WTC11 (cell line): ENCODE data around the gene TRIM5. TPM values are rescaled to one million over a fixed set of nuclear protein-coding genes. Genes with fewer than 3 reads are reported as not detected.

Source experiments
- ATAC-seq: fragments of 200-7000 bp; cut with Tn5 transposase; 2 replicates; pipeline ENCODE4 v1.10.0; 2021; ENCODE audit warnings: mild to moderate bottlenecking, moderate library complexity
- CTCF ChIA-PET: fragments of 300-600 bp; sonication (Branson Sonifier 250); formaldehyde crosslinking; loops from one replicate; lab custom pipeline; 2021; ENCODE audit warnings: antibody characterized with exemption; lab: Charles Lee
- POLR2A ChIA-PET: fragments of 350-600 bp; sonication (Branson Sonifier 250); formaldehyde crosslinking; loops from one replicate; lab custom pipeline; 2021; ENCODE audit warnings: antibody characterized with exemption; lab: Charles Lee
- DNase-seq: peaks from one replicate; pipeline ENCODE4 v3.0.0; 2021; ENCODE audit warnings: low spot score
- H3K27ac Mint-ChIP-seq: 2 replicates; pipeline ENCODE4 v1.8.0; 2021; ENCODE audit warnings: mixed read lengths
- H3K27me3 Mint-ChIP-seq: 2 replicates; pipeline ENCODE4 v1.8.0; 2021; ENCODE audit warnings: low read depth, mild to moderate bottlenecking, moderate library complexity, mixed read lengths
- H3K36me3 Mint-ChIP-seq: 2 replicates; pipeline ENCODE4 v1.8.0; 2021; ENCODE audit warnings: mixed read lengths
- H3K4me1 Mint-ChIP-seq: 2 replicates; pipeline ENCODE4 v1.8.0; 2022; ENCODE audit warnings: mixed read lengths
- H3K4me3 Mint-ChIP-seq: 2 replicates; pipeline ENCODE4 v1.8.0; 2021; ENCODE audit warnings: mild to moderate bottlenecking, moderate library complexity, mixed read lengths
- H3K9me3 Mint-ChIP-seq: 2 replicates; pipeline ENCODE4 v1.8.0; 2021; ENCODE audit warnings: mixed read lengths
- ATF1 ChIP-seq: sonication (generic); formaldehyde crosslinking; IDR thresholded peaks from 2 replicates; pipeline ENCODE4 v1.8.1; 2023; ENCODE audit warnings: mild to moderate bottlenecking, moderate library complexity, missing genetic modification reagents
- ATF6 ChIP-seq: sonication (generic); formaldehyde crosslinking; IDR thresholded peaks from 2 replicates; pipeline ENCODE4 v1.8.1; 2023; ENCODE audit warnings: mild to moderate bottlenecking, missing genetic modification reagents
- CBFB ChIP-seq: sonication (generic); formaldehyde crosslinking; IDR thresholded peaks from 2 replicates; pipeline ENCODE4 v1.8.1; 2022; ENCODE audit warnings: mild to moderate bottlenecking, low read depth, missing genetic modification reagents
- FOXP4 ChIP-seq: sonication (generic); formaldehyde crosslinking; IDR thresholded peaks from 2 replicates; pipeline ENCODE4 v1.8.0; 2022; ENCODE audit warnings: mild to moderate bottlenecking, missing genetic modification reagents
- GRHL2 ChIP-seq: fragments of 250-450 bp; sonication (Bioruptor Pico); IDR thresholded peaks from 2 replicates; pipeline ENCODE4 v1.8.0; 2022; ENCODE audit warnings: mild to moderate bottlenecking, moderate library complexity; ENCODE audit not compliant: insufficient replicate concordance, severe bottlenecking
- HMGXB4 ChIP-seq: sonication (generic); formaldehyde crosslinking; IDR thresholded peaks from 2 replicates; pipeline ENCODE4 v1.8.1; 2023; ENCODE audit warnings: mild to moderate bottlenecking, moderate library complexity, missing genetic modification reagents
- JUN ChIP-seq: sonication (generic); formaldehyde crosslinking; IDR thresholded peaks from 2 replicates; pipeline ENCODE4 v1.8.0; 2023; ENCODE audit warnings: mild to moderate bottlenecking, missing genetic modification reagents
- NFYB ChIP-seq: sonication (generic); formaldehyde crosslinking; conservative IDR thresholded peaks from 2 replicates; pipeline ENCODE4 v1.8.0; 2022; ENCODE audit warnings: low read depth, missing genetic modification reagents
- PRRX2 ChIP-seq: fragments of 250-450 bp; sonication (Bioruptor Pico); IDR thresholded peaks from 2 replicates; pipeline ENCODE4 v1.8.0; 2021; ENCODE audit warnings: mild to moderate bottlenecking
- RELA ChIP-seq: sonication (generic); formaldehyde crosslinking; IDR thresholded peaks from 2 replicates; pipeline ENCODE4 v1.8.1; 2022; ENCODE audit warnings: missing genetic modification reagents, mild to moderate bottlenecking, borderline replicate concordance
- SMAD3 ChIP-seq: sonication (generic); formaldehyde crosslinking; IDR thresholded peaks from 2 replicates; pipeline ENCODE4 v1.8.0; 2022; ENCODE audit warnings: missing genetic modification reagents, mild to moderate bottlenecking, borderline replicate concordance
- SP1 ChIP-seq: sonication (generic); formaldehyde crosslinking; conservative IDR thresholded peaks from 2 replicates; pipeline ENCODE4 v1.8.1; 2022; ENCODE audit warnings: missing genetic modification reagents
- TP53 ChIP-seq: sonication (generic); formaldehyde crosslinking; IDR thresholded peaks from 2 replicates; pipeline ENCODE4 v1.8.1; 2023; ENCODE audit warnings: mild to moderate bottlenecking, missing genetic modification reagents
- ZNF263 ChIP-seq: sonication (generic); formaldehyde crosslinking; IDR thresholded peaks from 2 replicates; pipeline ENCODE4 v1.8.1; 2022; ENCODE audit warnings: low read depth, mild to moderate bottlenecking, moderate library complexity, missing genetic modification reagents
- ZNF396 ChIP-seq: fragments of 250-450 bp; sonication (Bioruptor Pico); IDR thresholded peaks from 2 replicates; pipeline ENCODE4 v1.8.0; 2021; ENCODE audit warnings: mild to moderate bottlenecking, moderate library complexity, borderline replicate concordance
- ZNF416 ChIP-seq: fragments of 250-450 bp; sonication (Bioruptor Pico); IDR thresholded peaks from 2 replicates; pipeline ENCODE4 v1.9.0; 2021; ENCODE audit warnings: mild to moderate bottlenecking, inconsistent platforms
- ZNF423 ChIP-seq: fragments of 250-450 bp; sonication (Bioruptor Pico); IDR thresholded peaks from 2 replicates; pipeline ENCODE4 v2.1.2; 2022; ENCODE audit warnings: mild to moderate bottlenecking, moderate library complexity
- total RNA-seq: library from RNA; stranded (reverse); gene quantifications from 3 replicates; pipeline ENCODE4 v1.2.3, GENCODE V29; 2021
- TF ChIP-seq, protein P1 (sequence below): sonication (generic); formaldehyde crosslinking; IDR thresholded peaks from 2 replicates; pipeline ENCODE4 v1.8.1; 2023; ENCODE audit warnings: mild to moderate bottlenecking, missing genetic modification reagents, moderate library complexity
- TF ChIP-seq, protein P2 (sequence below): sonication (generic); formaldehyde crosslinking; IDR thresholded peaks from 2 replicates; pipeline ENCODE4 v1.8.0; 2023; ENCODE audit warnings: mild to moderate bottlenecking, missing genetic modification reagents
- TF ChIP-seq, protein P3 (sequence below): sonication (generic); formaldehyde crosslinking; conservative IDR thresholded peaks from 2 replicates; pipeline ENCODE4 v1.8.1; 2022; ENCODE audit warnings: mild to moderate bottlenecking, missing genetic modification reagents
- TF ChIP-seq, protein P4 (sequence below): sonication (generic); formaldehyde crosslinking; IDR thresholded peaks from 2 replicates; pipeline ENCODE4 v1.8.0; 2022; ENCODE audit warnings: mild to moderate bottlenecking, missing genetic modification reagents
- TF ChIP-seq, protein P5 (sequence below): sonication (generic); formaldehyde crosslinking; IDR thresholded peaks from 2 replicates; pipeline ENCODE4 v1.8.1; 2022; ENCODE audit warnings: mild to moderate bottlenecking, missing genetic modification reagents, moderate library complexity, borderline replicate concordance

TRIM5 gene
- total RNA-seq, 1 experiment from 2014 or later: 31.8 TPM

DNA sequence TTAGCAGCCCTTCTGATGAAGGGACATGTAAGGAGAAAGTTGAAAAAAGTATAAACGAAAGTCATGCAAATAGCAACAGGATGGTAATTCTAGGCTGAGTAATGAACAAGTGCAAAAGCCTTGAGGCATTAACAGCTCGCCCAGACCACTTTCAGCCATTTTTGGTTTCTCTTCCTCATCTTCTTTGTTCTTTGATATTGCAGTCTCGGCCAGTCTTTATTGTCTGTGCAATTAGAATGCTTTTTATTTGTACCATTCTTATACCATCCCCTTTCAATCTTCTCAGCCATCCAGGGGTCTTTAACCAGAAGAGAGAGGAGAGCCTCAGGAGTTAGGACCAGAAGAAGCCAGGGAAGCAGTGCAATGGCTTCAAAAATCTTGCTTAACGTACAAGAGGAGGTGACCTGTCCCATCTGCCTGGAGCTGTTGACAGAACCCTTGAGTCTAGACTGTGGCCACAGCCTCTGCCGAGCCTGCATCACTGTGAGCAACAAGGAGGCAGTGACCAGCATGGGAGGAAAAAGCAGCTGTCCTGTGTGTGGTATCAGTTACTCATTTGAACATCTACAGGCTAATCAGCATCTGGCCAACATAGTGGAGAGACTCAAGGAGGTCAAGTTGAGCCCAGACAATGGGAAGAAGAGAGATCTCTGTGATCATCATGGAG, 52.8 kb downstream of the TRIM5 start (continued):
- TF ChIP-seq, protein P1, sequence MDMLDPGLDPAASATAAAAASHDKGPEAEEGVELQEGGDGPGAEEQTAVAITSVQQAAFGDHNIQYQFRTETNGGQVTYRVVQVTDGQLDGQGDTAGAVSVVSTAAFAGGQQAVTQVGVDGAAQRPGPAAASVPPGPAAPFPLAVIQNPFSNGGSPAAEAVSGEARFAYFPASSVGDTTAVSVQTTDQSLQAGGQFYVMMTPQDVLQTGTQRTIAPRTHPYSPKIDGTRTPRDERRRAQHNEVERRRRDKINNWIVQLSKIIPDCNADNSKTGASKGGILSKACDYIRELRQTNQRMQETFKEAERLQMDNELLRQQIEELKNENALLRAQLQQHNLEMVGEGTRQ (CRISPR knock-in tag): no peak
- no peak for TF ChIP-seq GRHL2 (CRISPR knock-in tag)
- no peak for TF ChIP-seq ZNF416 (CRISPR knock-in tag)
- no peak for TF ChIP-seq RELA (CRISPR knock-in tag)
- TF ChIP-seq PRRX2 (CRISPR knock-in tag): no peak

DNA sequence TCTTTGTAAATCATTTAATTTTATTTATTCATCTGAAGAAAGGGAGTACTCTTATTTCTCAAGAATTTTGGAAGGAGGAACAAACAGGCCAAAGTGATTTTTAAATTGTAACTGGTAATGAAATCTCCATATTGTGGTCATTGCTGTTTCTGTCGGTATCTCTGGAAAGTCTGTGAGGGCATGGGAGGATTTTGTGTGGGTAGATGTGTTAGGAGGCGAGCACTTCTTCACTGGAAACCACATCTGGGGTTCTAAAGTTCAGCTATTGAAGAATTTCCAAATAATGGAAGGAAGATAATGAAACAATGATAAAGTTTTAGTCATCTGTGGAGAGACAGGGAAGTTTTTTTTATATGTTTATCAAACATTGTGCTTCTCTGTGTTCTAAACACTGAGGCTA, 53.5 kb downstream of the TRIM5 start:
- Mint-ChIP-seq H3K4me1 (no peaks in the 10 kb centered on the region), H3K27me3 (no peaks in the 10 kb centered on the region; the same call in 1 of the 2 replicates), H3K27ac (no peak overlapping the region), H3K4me3 (no peak overlapping the region), H3K9me3 (peaks cover 7% of the 10 kb centered on the region; the same call in 1 of the 2 replicates), H3K36me3 (peaks cover 3% of the 10 kb centered on the region)
- no peak for DNase-seq
- no peak for TF ChIP-seq JUN (CRISPR knock-in tag)
- no peak for TF ChIP-seq HMGXB4 (CRISPR knock-in tag)
- TF ChIP-seq, protein P2, sequence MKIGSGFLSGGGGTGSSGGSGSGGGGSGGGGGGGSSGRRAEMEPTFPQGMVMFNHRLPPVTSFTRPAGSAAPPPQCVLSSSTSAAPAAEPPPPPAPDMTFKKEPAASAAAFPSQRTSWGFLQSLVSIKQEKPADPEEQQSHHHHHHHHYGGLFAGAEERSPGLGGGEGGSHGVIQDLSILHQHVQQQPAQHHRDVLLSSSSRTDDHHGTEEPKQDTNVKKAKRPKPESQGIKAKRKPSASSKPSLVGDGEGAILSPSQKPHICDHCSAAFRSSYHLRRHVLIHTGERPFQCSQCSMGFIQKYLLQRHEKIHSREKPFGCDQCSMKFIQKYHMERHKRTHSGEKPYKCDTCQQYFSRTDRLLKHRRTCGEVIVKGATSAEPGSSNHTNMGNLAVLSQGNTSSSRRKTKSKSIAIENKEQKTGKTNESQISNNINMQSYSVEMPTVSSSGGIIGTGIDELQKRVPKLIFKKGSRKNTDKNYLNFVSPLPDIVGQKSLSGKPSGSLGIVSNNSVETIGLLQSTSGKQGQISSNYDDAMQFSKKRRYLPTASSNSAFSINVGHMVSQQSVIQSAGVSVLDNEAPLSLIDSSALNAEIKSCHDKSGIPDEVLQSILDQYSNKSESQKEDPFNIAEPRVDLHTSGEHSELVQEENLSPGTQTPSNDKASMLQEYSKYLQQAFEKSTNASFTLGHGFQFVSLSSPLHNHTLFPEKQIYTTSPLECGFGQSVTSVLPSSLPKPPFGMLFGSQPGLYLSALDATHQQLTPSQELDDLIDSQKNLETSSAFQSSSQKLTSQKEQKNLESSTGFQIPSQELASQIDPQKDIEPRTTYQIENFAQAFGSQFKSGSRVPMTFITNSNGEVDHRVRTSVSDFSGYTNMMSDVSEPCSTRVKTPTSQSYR (CRISPR knock-in tag): no peak
- no peak for TF ChIP-seq NFYB (CRISPR knock-in tag)
- no peak for TF ChIP-seq CBFB (CRISPR knock-in tag)
- TF ChIP-seq ATF6 (CRISPR knock-in tag): no peak
- no peak for TF ChIP-seq ZNF263 (CRISPR knock-in tag)
- no peak for TF ChIP-seq TP53 (CRISPR knock-in tag)
- TF ChIP-seq RELA (CRISPR knock-in tag): no peak
- no peak for TF ChIP-seq FOXP4 (CRISPR knock-in tag)
- TF ChIP-seq ATF1 (CRISPR knock-in tag): no peak
- TF ChIP-seq SP1 (CRISPR knock-in tag): no peak
- TF ChIP-seq, protein P3, sequence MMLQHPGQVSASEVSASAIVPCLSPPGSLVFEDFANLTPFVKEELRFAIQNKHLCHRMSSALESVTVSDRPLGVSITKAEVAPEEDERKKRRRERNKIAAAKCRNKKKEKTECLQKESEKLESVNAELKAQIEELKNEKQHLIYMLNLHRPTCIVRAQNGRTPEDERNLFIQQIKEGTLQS: no peak
- TF ChIP-seq, protein P4, sequence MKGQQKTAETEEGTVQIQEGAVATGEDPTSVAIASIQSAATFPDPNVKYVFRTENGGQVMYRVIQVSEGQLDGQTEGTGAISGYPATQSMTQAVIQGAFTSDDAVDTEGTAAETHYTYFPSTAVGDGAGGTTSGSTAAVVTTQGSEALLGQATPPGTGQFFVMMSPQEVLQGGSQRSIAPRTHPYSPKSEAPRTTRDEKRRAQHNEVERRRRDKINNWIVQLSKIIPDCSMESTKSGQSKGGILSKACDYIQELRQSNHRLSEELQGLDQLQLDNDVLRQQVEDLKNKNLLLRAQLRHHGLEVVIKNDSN (CRISPR knock-in tag): no peak
- TF ChIP-seq PRRX2 (CRISPR knock-in tag): no peak
- TF ChIP-seq, protein P1 (CRISPR knock-in tag): no peak
- no peak for TF ChIP-seq SMAD3
- no peak for TF ChIP-seq ZNF423 (CRISPR knock-in tag)
- TF ChIP-seq, protein P5, sequence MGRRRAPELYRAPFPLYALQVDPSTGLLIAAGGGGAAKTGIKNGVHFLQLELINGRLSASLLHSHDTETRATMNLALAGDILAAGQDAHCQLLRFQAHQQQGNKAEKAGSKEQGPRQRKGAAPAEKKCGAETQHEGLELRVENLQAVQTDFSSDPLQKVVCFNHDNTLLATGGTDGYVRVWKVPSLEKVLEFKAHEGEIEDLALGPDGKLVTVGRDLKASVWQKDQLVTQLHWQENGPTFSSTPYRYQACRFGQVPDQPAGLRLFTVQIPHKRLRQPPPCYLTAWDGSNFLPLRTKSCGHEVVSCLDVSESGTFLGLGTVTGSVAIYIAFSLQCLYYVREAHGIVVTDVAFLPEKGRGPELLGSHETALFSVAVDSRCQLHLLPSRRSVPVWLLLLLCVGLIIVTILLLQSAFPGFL (CRISPR knock-in tag): no peak
- TF ChIP-seq ZNF396: no peak
- POLR2A ChIA-PET: no interaction called here
- CTCF ChIA-PET: no interaction called here
- ATAC-seq: no peak
